Lower leg skin (tissue), 4 donors: ENCODE results near the gene G3BP1. TPM values are rescaled to one million over a fixed set of nuclear protein-coding genes. Genes with fewer than 3 reads are reported as not detected.

Source experiments
- DNase-seq, 2 donors: peaks; one replicate each; pipeline ENCODE4 v3.0.0-alpha.2; 2019; ENCODE audit warnings: low spot score in 2 of 2
- H3K4me3 ChIP-seq: fragments of 200-600 bp; sonication (generic); 2 replicates; pipeline ENCODE4 v1.5.1; 2017; ENCODE audit warnings: mild to moderate bottlenecking, low read depth; ENCODE audit not compliant: poor library complexity, severe bottlenecking
- POLR2A ChIP-seq, 2 donors: fragments of 450-650 bp; IDR thresholded peaks; one replicate each; pipeline ENCODE4 v1.6.1; 2016 to 2017; ENCODE audit warnings: antibody characterized with exemption in 2 of 2, mild to moderate bottlenecking in 1 of 2, moderate library complexity in 1 of 2
- WGBS, 2 donors: methylation state at CpG; one replicate each; pipeline ENCODE4 v1.1.5; 2018; 5-methylcytosine and 5-hydroxymethylcytosine counted together
- intact Hi-C: fragments of 100-400 bp; cut with DNase I; formaldehyde crosslinking; loops from one replicate; pipeline ENCODE4 v1.15.0; 2023; ENCODE audit warnings: low total_unique reads
- total RNA-seq, 4 donors: library from RNA; depleted of rRNA; stranded (reverse); fragments of >200 nt; gene quantifications; one replicate each; pipeline ENCODE4 v1.1.0, GENCODE V29; 2016
- TF ChIP-seq, protein P1 (sequence below), 3 donors: fragments of 450-650 bp; IDR thresholded peaks; one replicate each; pipeline ENCODE4 v1.5.1; 2016; ENCODE audit warnings: antibody characterized with exemption in 3 of 3, mild to moderate bottlenecking in 3 of 3, moderate library complexity in 2 of 3

G3BP1 gene
- total RNA-seq, 4 donors from 2014 or later = 85.9 to 192 (median 102) TPM

DNA sequence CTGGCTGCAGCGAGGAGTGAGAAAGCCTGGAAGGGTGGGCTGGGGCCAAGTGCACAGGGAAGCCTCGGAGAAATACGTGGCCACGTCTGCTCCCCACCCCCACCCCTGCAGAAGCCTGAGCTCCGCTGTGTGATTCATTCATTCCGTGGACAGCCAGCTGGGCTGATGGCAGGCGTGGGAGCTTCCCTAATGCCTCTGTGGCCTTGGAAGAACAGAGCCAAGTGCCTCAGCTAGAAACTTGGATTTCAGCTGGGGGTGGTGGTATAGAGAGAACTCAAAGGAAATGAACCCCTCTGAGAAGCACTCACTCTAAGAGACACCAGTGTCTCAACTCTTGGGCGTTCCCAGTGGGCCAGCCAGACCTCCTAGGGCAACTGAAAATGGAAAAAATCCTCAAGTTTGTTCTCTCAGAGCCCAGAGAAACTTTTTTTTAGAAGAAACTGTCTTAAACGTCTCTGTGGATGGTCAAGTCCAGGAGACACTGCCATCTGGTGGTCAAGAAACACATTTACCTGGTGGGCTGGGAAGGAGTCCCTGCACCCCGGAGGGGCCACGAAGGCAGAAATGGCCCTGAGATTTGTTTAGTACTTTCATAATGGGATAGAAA lies 31.3 kb upstream of the G3BP1 start:
- 16 to 22% methylated on average over 11 of the region's 11 CpGs for WGBS, 2 donors
- intact Hi-C loops = loop anchor here (5.0 to 10.0 kb wide), 2 partner anchors 83 to 296 kb away; partner anchors contain the start of gene SLC36A1
- DNase-seq = peak; percentile 44 to 89
- H3K4me3 ChIP-seq = no peak overlapping the region
- TF ChIP-seq POLR2A (IDR thresholded peaks at IDR 0.05) = no peak
- TF ChIP-seq, protein P1, sequence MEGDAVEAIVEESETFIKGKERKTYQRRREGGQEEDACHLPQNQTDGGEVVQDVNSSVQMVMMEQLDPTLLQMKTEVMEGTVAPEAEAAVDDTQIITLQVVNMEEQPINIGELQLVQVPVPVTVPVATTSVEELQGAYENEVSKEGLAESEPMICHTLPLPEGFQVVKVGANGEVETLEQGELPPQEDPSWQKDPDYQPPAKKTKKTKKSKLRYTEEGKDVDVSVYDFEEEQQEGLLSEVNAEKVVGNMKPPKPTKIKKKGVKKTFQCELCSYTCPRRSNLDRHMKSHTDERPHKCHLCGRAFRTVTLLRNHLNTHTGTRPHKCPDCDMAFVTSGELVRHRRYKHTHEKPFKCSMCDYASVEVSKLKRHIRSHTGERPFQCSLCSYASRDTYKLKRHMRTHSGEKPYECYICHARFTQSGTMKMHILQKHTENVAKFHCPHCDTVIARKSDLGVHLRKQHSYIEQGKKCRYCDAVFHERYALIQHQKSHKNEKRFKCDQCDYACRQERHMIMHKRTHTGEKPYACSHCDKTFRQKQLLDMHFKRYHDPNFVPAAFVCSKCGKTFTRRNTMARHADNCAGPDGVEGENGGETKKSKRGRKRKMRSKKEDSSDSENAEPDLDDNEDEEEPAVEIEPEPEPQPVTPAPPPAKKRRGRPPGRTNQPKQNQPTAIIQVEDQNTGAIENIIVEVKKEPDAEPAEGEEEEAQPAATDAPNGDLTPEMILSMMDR (IDR thresholded peaks at IDR 0.05) = peak in 1 of 3 donors; percentile 52

- 36 to 37% methylated on average over 2 of the region's 2 CpGs for WGBS, 2 donors
- TF ChIP-seq, protein P1 (IDR thresholded peaks at IDR 0.05) = no peak
- no peak for DNase-seq
- no peak overlapping the region for H3K4me3 ChIP-seq
- intact Hi-C loops = loop anchor here (5.0 to 10.0 kb wide), 2 partner anchors 84 to 296 kb away; partner anchors contain the start of gene SLC36A1
Measured at GRCh38 chr5:151740958-151741373, 30.8 kb upstream of the G3BP1 start.

GRCh38 chr5:151741678-151742423 lies 29.9 kb upstream of the G3BP1 start:
- intact Hi-C loops = loop anchor here (5.0 to 10.0 kb wide), 2 partner anchors 85 to 297 kb away; partner anchors contain the start of gene SLC36A1
- TF ChIP-seq, protein P1 (IDR thresholded peaks at IDR 0.05) = no peak
- TF ChIP-seq POLR2A (IDR thresholded peaks at IDR 0.05) = no peak
- DNase-seq = no peak
- 79 to 80% methylated on average over 6 of the region's 6 CpGs for WGBS, 2 donors
- no peak overlapping the region for H3K4me3 ChIP-seq

DNA sequence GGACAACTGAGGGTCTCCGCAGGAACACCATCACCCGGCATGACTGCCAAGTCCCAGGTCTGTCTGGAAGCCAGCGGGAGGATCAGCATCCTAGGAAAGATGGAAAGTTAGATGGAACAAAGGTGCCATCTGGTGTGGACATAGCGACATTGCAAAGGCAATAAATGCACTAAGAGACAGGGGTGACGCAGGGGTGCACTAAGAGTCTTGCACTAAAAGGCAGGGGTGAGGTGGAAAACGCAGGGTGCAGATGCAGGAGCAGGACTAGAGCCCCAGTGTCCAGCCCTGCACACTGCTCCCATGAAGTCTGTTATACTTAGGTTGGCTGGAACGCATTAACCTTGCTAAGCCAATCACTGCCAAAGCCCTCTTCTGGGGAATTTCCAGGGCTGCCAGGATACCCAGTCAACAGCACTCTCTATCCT lies 28.9 kb upstream of the G3BP1 start:
- TF ChIP-seq, protein P1 (IDR thresholded peaks at IDR 0.05) = peak in 1 of 3 donors; percentile 35
- TF ChIP-seq POLR2A (IDR thresholded peaks at IDR 0.05) = no peak
- H3K4me3 ChIP-seq = no peak overlapping the region
- WGBS, 2 donors = 46 to 55% methylated on average over 7 of the region's 7 CpGs
- intact Hi-C loops = loop anchor here (5.0 to 10.0 kb wide), 2 partner anchors 86 to 298 kb away; partner anchors contain the start of gene SLC36A1
- DNase-seq = no peak

GRCh38 chr5:151743530-151743929 lies 28.2 kb upstream of the G3BP1 start:
- no peak overlapping the region for H3K4me3 ChIP-seq
- intact Hi-C loops = loop anchor here (5.0 to 10.0 kb wide), 2 partner anchors 86 to 299 kb away; partner anchors contain the start of gene SLC36A1
- TF ChIP-seq, protein P1 (IDR thresholded peaks at IDR 0.05) = no peak
- TF ChIP-seq POLR2A (IDR thresholded peaks at IDR 0.05) = no peak
- 85 to 88% methylated on average over 1 of the region's 1 CpG for WGBS, 2 donors
- DNase-seq = no peak
